B cell (primary cell): ENCODE measurements around the gene C20orf202. TPM values are rescaled to one million over a fixed set of nuclear protein-coding genes. Genes with fewer than 3 reads are reported as not detected.

Experiments used
- ATAC-seq: fragments of 200-7000 bp; cut with Tn5 transposase; one replicate; pipeline ENCODE4 v1.10.0; 2021; ENCODE audit warnings: low read depth, mild to moderate bottlenecking, moderate number of reproducible peaks, moderate library complexity
- CTCF ChIA-PET: fragments of 350-600 bp; sonication (Branson Sonifier 250); formaldehyde crosslinking; loops from one replicate; lab custom pipeline; 2021; ENCODE audit warnings: antibody characterized with exemption, inconsistent platforms; lab: Charles Lee
- POLR2A ChIA-PET: fragments of 350-600 bp; sonication (Branson Sonifier 250); formaldehyde crosslinking; loops from one replicate; lab custom pipeline; 2021; ENCODE audit warnings: antibody characterized with exemption; lab: Charles Lee
- DNase-seq: peaks from one replicate; pipeline ENCODE4 v3.0.0; 2013
- H2AFZ ChIP-seq: 2 replicates; pipeline ENCODE4 v1.6.1; 2012; ENCODE audit warnings: mild to moderate bottlenecking, low read depth, low read length; ENCODE audit not compliant: insufficient read depth, poor library complexity, severe bottlenecking
- H3K27ac ChIP-seq, 2 donors: 1 replicate in 1 of 2; 2 replicates in 1 of 2; pipeline ENCODE4 v1.5.1; 2012 to 2013; ENCODE audit warnings: low read length in 2 of 2, mild to moderate bottlenecking in 2 of 2, moderate library complexity in 1 of 2
- H3K27me3 ChIP-seq, 4 experiments: fragments of 200-600 bp in 1 of 4; sonication (generic) in 1 of 4; replicated peaks in 1 of 4; 1 replicate in 2 of 4; 2 replicates in 2 of 4; pipeline versions ENCODE4 v1.6.1 to v1.7.0; 2013 to 2016; ENCODE audit warnings: low read length in 3 of 4, mild to moderate bottlenecking in 2 of 4, mixed read lengths in 1 of 4, moderate library complexity in 1 of 4; ENCODE audit not compliant: insufficient read depth in 4 of 4, control insufficient read depth in 3 of 4; ENCODE audit errors: control extremely low read depth in 1 of 4
- H3K36me3 ChIP-seq, 2 experiments: replicated peaks in 1 of 2; 1 replicate in 1 of 2; 2 replicates in 1 of 2; pipeline versions ENCODE4 v1.6.1 to v1.7.1; 2013; ENCODE audit warnings: low read length in 1 of 2; ENCODE audit not compliant: insufficient read depth in 2 of 2, control insufficient read depth in 1 of 2; ENCODE audit errors: control extremely low read depth in 1 of 2, extremely low read depth in 1 of 2
- H3K4me1 ChIP-seq, 2 donors: fragments of 200-600 bp in 1 of 2; sonication (generic) in 1 of 2; 1 replicate in 1 of 2; 2 replicates in 1 of 2; pipeline versions ENCODE4 v1.5.1 to v1.6.1; 2013 to 2017; ENCODE audit warnings: low read length in 2 of 2; ENCODE audit not compliant: control insufficient read depth in 2 of 2, insufficient read depth in 2 of 2
- H3K4me2 ChIP-seq: replicated peaks from 2 replicates; pipeline ENCODE3; 2012; ENCODE audit warnings: mild to moderate bottlenecking, low read depth, low read length; ENCODE audit not compliant: poor library complexity, severe bottlenecking
- H3K4me3 ChIP-seq, 5 experiments: fragments of 200-600 bp in 1 of 5; sonication (generic) in 1 of 5; 1 replicate in 3 of 5; 2 replicates in 2 of 5; pipeline versions ENCODE4 v1.5.1 to v1.7.0; 2011 to 2016; ENCODE audit warnings: low read length in 4 of 5, mild to moderate bottlenecking in 4 of 5, low read depth in 2 of 5, control low read depth in 1 of 5, moderate library complexity in 1 of 5; ENCODE audit not compliant: insufficient read depth in 1 of 5; ENCODE audit errors: control extremely low read depth in 1 of 5, extremely low read depth in 1 of 5
- H3K79me2 ChIP-seq: fragments of 200-600 bp; sonication (generic); one replicate; pipeline ENCODE4 v1.6.0; 2016; ENCODE audit warnings: low read length; ENCODE audit not compliant: control insufficient read depth, insufficient read depth
- H3K9ac ChIP-seq: fragments of 200-600 bp; sonication (generic); 2 replicates; pipeline ENCODE4 v1.6.1; 2017; ENCODE audit warnings: mild to moderate bottlenecking, low read length, moderate library complexity
- H3K9me3 ChIP-seq, 3 donors: one replicate each; pipeline versions ENCODE4 v1.6.1 to v1.7.1; 2013; ENCODE audit warnings: low read length in 2 of 3; ENCODE audit not compliant: control insufficient read depth in 2 of 3, insufficient read depth in 1 of 3; ENCODE audit errors: control extremely low read depth in 1 of 3
- H4K20me1 ChIP-seq: 2 replicates; pipeline ENCODE4 v1.6.0; 2012; ENCODE audit warnings: mild to moderate bottlenecking, low read length; ENCODE audit not compliant: insufficient read depth, control insufficient read depth, poor library complexity, severe bottlenecking
- H3K27ac Mint-ChIP-seq: one replicate; pipeline ENCODE4 v1.8.0; 2021; ENCODE audit warnings: mixed read lengths
- H3K27me3 Mint-ChIP-seq: one replicate; pipeline ENCODE4 v1.8.0; 2021; ENCODE audit warnings: mixed read lengths
- H3K4me1 Mint-ChIP-seq: one replicate; pipeline ENCODE4 v1.8.0; 2021; ENCODE audit warnings: mixed read lengths
- H3K4me3 Mint-ChIP-seq: one replicate; pipeline ENCODE4 v1.8.0; 2021; ENCODE audit warnings: mixed read lengths
- H3K9me3 Mint-ChIP-seq: one replicate; pipeline ENCODE4 v1.8.0; 2022; ENCODE audit warnings: mixed read lengths; ENCODE audit not compliant: insufficient read depth
- EZH2 ChIP-seq: IDR thresholded peaks from 2 replicates; pipeline ENCODE4 v1.6.1; 2012; ENCODE audit warnings: borderline replicate concordance, low read depth, mild to moderate bottlenecking, moderate library complexity, low read length; ENCODE audit not compliant: insufficient read depth, poor library complexity, severe bottlenecking
- WGBS: methylation state at CpG from one replicate; pipeline ENCODE4 v1.1.5; 2013; ENCODE audit warnings: missing lambda C conversion rate; ENCODE audit not compliant: insufficient coverage; 5-methylcytosine and 5-hydroxymethylcytosine counted together
- intact Hi-C: fragments of 100-400 bp; cut with micrococcal nuclease; formaldehyde crosslinking; loops from one replicate; pipeline ENCODE4 v1.10.0; 2022
- polyA plus RNA-seq: library from polyadenylated mRNA; depleted of rRNA; stranded (reverse); fragments of >200 nt; gene quantifications from 2 replicates; pipeline ENCODE4 v1.2.3, GENCODE V29; 2012
- total RNA-seq, 2 donors: library from RNA; stranded (reverse); fragments of 120-200 nt in 1 of 2; gene quantifications; 1 replicate in 1 of 2; 2 replicates in 1 of 2; pipeline versions ENCODE4 v1.2.3 to v1.2.4, GENCODE V29; 2013 to 2022
- TF ChIP-seq, protein P1 (sequence below): fragments of 200-600 bp; IDR thresholded peaks from one replicate; pipeline ENCODE4 v1.8.0; 2022; ENCODE audit warnings: antibody characterized with exemption, mild to moderate bottlenecking

The C20orf202 gene
- total and polyA plus RNA-seq, 2 donors (not counting 1 experiment from before 2014, with no cell fraction given) = 0.07 TPM; not detected in 1

DNA sequence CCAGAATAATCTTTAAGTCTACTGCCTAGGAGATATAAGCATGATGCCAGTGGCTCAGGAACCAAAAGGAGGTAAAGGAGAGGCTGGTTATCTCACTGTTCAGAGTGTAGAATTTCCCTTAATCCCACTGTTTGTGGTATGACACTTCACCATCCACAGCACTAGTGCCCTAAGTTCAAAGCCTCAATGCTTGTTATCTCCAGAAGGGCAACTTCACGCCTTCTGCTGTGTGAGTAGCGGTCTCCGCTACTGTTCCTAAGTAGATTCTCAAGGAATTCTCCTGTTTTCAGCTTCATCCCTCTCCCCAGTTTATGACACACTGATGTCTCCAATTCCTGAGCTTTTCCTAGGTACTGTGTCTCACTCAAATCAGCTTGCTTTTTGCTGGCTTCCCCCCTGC is 49.2 kb downstream of the C20orf202 start:
- TF ChIP-seq, protein P1, sequence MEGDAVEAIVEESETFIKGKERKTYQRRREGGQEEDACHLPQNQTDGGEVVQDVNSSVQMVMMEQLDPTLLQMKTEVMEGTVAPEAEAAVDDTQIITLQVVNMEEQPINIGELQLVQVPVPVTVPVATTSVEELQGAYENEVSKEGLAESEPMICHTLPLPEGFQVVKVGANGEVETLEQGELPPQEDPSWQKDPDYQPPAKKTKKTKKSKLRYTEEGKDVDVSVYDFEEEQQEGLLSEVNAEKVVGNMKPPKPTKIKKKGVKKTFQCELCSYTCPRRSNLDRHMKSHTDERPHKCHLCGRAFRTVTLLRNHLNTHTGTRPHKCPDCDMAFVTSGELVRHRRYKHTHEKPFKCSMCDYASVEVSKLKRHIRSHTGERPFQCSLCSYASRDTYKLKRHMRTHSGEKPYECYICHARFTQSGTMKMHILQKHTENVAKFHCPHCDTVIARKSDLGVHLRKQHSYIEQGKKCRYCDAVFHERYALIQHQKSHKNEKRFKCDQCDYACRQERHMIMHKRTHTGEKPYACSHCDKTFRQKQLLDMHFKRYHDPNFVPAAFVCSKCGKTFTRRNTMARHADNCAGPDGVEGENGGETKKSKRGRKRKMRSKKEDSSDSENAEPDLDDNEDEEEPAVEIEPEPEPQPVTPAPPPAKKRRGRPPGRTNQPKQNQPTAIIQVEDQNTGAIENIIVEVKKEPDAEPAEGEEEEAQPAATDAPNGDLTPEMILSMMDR = no peak
- no peak for TF ChIP-seq EZH2
- POLR2A ChIA-PET = no interaction called here
- Histone ChIP-seq H3K27ac (no peak overlapping the region), H3K36me3 (no peaks in the 10 kb centered on the region), H3K4me3 (no peak overlapping the region), H3K4me2 (no peak overlapping the region), H2AFZ (no peak overlapping the region), H3K79me2 (no peaks in the 10 kb centered on the region), H3K9me3 (peaks cover 0 to 5% (median 5%) of the 10 kb centered on the region in 3 donors), H4K20me1 (no peaks in the 10 kb centered on the region), H3K27me3 (peaks cover 0 to 32% (median 10%) of the 10 kb centered on the region in 4 experiments), H3K4me1 (no peaks in the 10 kb centered on the region), H3K9ac (no peak overlapping the region)
- no peaks in the 10 kb centered on the region for H3K4me1 Mint-ChIP-seq
- 93% methylated on average over 3 of the region's 3 CpGs for WGBS
- no peaks in the 10 kb centered on the region for H3K9me3 Mint-ChIP-seq
- H3K27ac Mint-ChIP-seq = no peak overlapping the region
- ATAC-seq = no peak
- intact Hi-C loops = no loop called here
- peaks cover 33% of the 10 kb centered on the region for H3K27me3 Mint-ChIP-seq
- DNase-seq = no peak
- CTCF ChIA-PET = no interaction called here
- no peak overlapping the region for H3K4me3 Mint-ChIP-seq

DNA sequence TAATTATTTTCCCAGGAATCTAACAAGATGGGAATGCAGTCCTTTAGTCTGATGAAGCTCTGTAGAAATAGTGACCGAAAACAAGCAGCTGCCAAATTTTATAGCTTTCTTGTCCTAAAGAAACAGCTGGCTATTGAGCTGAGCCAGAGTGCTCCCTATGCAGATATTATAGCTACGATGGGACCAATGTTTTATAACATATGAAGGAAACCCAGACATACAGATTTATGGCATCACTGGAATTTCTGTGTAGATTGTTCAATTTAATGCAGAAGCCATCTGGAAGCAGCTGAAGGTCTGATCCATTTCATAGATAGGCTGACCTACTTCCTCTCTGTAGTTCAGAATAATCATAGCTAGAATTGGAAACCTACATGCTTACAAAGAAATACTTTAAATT is 51.0 kb downstream of the C20orf202 start:
- TF ChIP-seq EZH2 = no peak
- TF ChIP-seq, protein P1 = no peak
- ATAC-seq (no peak), DNase-seq (no peak)
- Mint-ChIP-seq H3K4me3 (no peak overlapping the region), H3K27ac (no peak overlapping the region), H3K4me1 (no peaks in the 10 kb centered on the region), H3K9me3 (no peaks in the 10 kb centered on the region), H3K27me3 (peaks cover 34% of the 10 kb centered on the region)
- no peak overlapping the region for H3K27ac ChIP-seq
- no peaks in the 10 kb centered on the region for H4K20me1 ChIP-seq
- no peak overlapping the region for H2AFZ ChIP-seq
- no peaks in the 10 kb centered on the region for H3K4me1 ChIP-seq
- H3K9me3 ChIP-seq = peaks cover 0 to 5% (median 5%) of the 10 kb centered on the region in 3 donors
- no peaks in the 10 kb centered on the region for H3K79me2 ChIP-seq
- intact Hi-C loops = no loop called here
- H3K9ac ChIP-seq = no peak overlapping the region
- ChIA-PET POLR2A (no interaction called here), CTCF (interaction anchor here (0.6 to 1.3 kb wide), 2 partner anchors 12 to 146 kb away, joined by 3 to 7 read pairs; partner anchors contain the start of gene SNPH)
- H3K36me3 ChIP-seq = no peaks in the 10 kb centered on the region
- H3K4me2 ChIP-seq = no peak overlapping the region
- H3K4me3 ChIP-seq = no peak overlapping the region
- 100% methylated on average over 1 of the region's 2 CpGs for WGBS
- H3K27me3 ChIP-seq = peaks cover 0 to 39% (median 10%) of the 10 kb centered on the region in 4 experiments
